Smooth muscle cell (in vitro differentiated cells): Measurements from ENCODE around the gene APBA2. TPM values are rescaled to one million over a fixed set of nuclear protein-coding genes. Genes with fewer than 3 reads are reported as not detected.

Experiments used
- DNase-seq: peaks from one replicate; lab custom pipeline; 2025; ENCODE audit not compliant: unreplicated experiment; lab: John Stamatoyannopoulos, UW
- H2AFZ ChIP-seq: fragments of 200-600 bp; sonication (generic); 2 replicates; pipeline ENCODE4 v1.6.0; 2016; ENCODE audit warnings: antibody characterized with exemption, low read depth, mild to moderate bottlenecking
- H3F3A ChIP-seq: fragments of 200-600 bp; sonication (generic); 2 replicates; pipeline ENCODE4 v1.6.0; 2017; ENCODE audit warnings: antibody characterized with exemption, low read depth
- H3K27ac ChIP-seq: fragments of 200-600 bp; sonication (generic); 2 replicates; pipeline ENCODE4 v1.5.1; 2016; ENCODE audit warnings: low read depth, mild to moderate bottlenecking
- H3K27me3 ChIP-seq: fragments of 200-600 bp; sonication (generic); 2 replicates; pipeline ENCODE4 v1.6.1; 2016; ENCODE audit warnings: low read depth, mild to moderate bottlenecking
- H3K36me3 ChIP-seq: fragments of 200-600 bp; sonication (generic); 2 replicates; pipeline ENCODE4 v1.5.1; 2016; ENCODE audit warnings: low read depth
- H3K4me1 ChIP-seq: fragments of 200-600 bp; sonication (generic); 2 replicates; pipeline ENCODE4 v1.5.1; 2016; ENCODE audit warnings: low read depth
- H3K4me2 ChIP-seq: fragments of 200-600 bp; sonication (generic); 2 replicates; pipeline ENCODE4 v1.6.0; 2016; ENCODE audit warnings: mild to moderate bottlenecking
- H3K4me3 ChIP-seq: fragments of 200-600 bp; sonication (generic); 2 replicates; pipeline ENCODE4 v1.5.1; 2016; ENCODE audit warnings: mild to moderate bottlenecking
- H3K79me2 ChIP-seq: fragments of 200-600 bp; sonication (generic); 2 replicates; pipeline ENCODE4 v1.6.0; 2016; ENCODE audit warnings: low read depth, mild to moderate bottlenecking
- H3K9ac ChIP-seq: fragments of 200-600 bp; sonication (generic); 2 replicates; pipeline ENCODE4 v1.6.0; 2016; ENCODE audit warnings: low read depth
- H3K9me3 ChIP-seq: fragments of 200-600 bp; sonication (generic); replicated peaks from 2 replicates; pipeline ENCODE4 v1.5.1; 2016; ENCODE audit warnings: low read depth
- H4K20me1 ChIP-seq: fragments of 200-600 bp; sonication (generic); 2 replicates; pipeline ENCODE4 v1.6.0; 2016; ENCODE audit warnings: low read depth
- CTCF ChIP-seq: fragments of 200-600 bp; sonication (generic); IDR thresholded peaks from 2 replicates; pipeline ENCODE4 v1.5.1; 2017; ENCODE audit warnings: borderline replicate concordance, mild to moderate bottlenecking, antibody characterized with exemption; ENCODE audit not compliant: insufficient read depth, poor library complexity, severe bottlenecking
- WGBS: methylation state at CpG from one replicate; pipeline ENCODE4 v1.1.7; 2016; ENCODE audit warnings: low lambda C conversion rate; 5-methylcytosine and 5-hydroxymethylcytosine counted together
- polyA plus RNA-seq: library from polyadenylated mRNA; unstranded; fragments of >200 nt; fragmentation: Nextera tagmentation; extraction: Ambion mirVana; gene quantifications from 2 replicates; pipeline ENCODE4 v1.2.1, GENCODE V29; 2016
- total RNA-seq: library from RNA; depleted of rRNA; stranded (reverse); fragments of >200 nt; gene quantifications from 2 replicates; pipeline ENCODE4 v1.2.3, GENCODE V29; 2014

Gene APBA2
- total and polyA plus RNA-seq, 2 experiments from 2014 or later, result 10.2 to 14.9 TPM

DNA sequence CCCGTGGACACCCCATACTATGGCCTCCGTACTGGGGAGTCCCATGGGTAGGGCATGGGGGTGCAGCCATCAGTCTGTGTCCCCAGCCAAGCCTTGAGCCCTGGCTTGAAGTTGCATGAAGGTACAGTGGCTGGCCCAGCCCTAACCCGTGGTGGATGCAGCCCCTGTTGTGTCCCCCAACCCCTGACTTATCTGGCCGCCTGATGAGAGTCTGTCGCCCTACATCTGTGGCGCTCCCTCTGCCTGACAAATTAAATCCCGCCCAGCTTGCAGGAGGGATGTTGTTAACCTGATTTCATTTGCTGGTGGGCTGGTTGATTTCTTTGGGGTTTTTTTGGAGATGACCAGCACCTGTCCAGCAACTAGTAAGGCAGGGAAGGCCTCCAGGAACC lies 186.1 kb downstream of the APBA2 start:
- no peak for DNase-seq
- H4K20me1 ChIP-seq, result no peaks in the 10 kb centered on the region
- no peak overlapping the region for H3K9ac ChIP-seq
- no peaks in the 10 kb centered on the region for H3K4me1 ChIP-seq
- H3K4me3 ChIP-seq, result no peak overlapping the region
- no peaks in the 10 kb centered on the region for H3K9me3 ChIP-seq
- H3K27ac ChIP-seq, result no peak overlapping the region
- no peaks in the 10 kb centered on the region for H3K27me3 ChIP-seq
- H3K4me2 ChIP-seq, result no peak overlapping the region
- H3F3A ChIP-seq, result no peaks in the 10 kb centered on the region
- WGBS, result 95% methylated on average over 7 of the region's 7 CpGs
- no peak for TF ChIP-seq CTCF
- H2AFZ ChIP-seq, result no peak overlapping the region
- H3K36me3 ChIP-seq, result no peaks in the 10 kb centered on the region
- H3K79me2 ChIP-seq, result no peaks in the 10 kb centered on the region

DNA sequence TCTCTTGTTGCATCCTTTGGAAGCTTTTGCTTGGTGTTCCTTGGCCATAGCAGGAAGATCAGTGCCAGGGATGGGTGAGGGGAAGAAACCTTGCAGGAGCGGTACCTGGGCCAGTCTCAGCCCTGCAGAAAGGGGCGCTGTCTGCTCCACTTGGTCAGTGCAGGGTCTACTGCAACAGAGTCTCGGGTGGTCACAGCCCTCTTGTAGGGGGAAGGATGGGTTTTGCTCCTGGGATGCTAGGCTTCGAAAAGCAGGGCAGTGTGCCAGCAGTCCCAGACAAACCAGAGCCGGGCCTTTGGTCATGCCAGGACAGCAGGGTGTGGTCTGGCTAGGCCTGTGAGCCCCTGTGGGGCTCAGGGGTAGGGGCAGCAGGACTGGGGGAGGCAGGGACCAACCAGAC lies 186.7 kb downstream of the APBA2 start:
- WGBS, result 91% methylated on average over 5 of the region's 5 CpGs

GRCh38 chr15:29074045-29074444 lies 188.3 kb downstream of the APBA2 start:
- TF ChIP-seq CTCF, result no peak
- WGBS, result 96% methylated on average over 4 of the region's 4 CpGs

More for the DNA sequence above, 186.7 kb downstream of the APBA2 start:
- H3F3A ChIP-seq, result no peaks in the 10 kb centered on the region
- H3K4me3 ChIP-seq, result no peak overlapping the region
- H3K9me3 ChIP-seq, result no peaks in the 10 kb centered on the region
- H4K20me1 ChIP-seq, result no peaks in the 10 kb centered on the region
- H3K4me1 ChIP-seq, result no peaks in the 10 kb centered on the region
- H3K27me3 ChIP-seq, result no peaks in the 10 kb centered on the region
- no peak overlapping the region for H2AFZ ChIP-seq
- no peak overlapping the region for H3K9ac ChIP-seq
- H3K79me2 ChIP-seq, result no peaks in the 10 kb centered on the region
- no peak overlapping the region for H3K4me2 ChIP-seq
- no peak for TF ChIP-seq CTCF
- no peaks in the 10 kb centered on the region for H3K36me3 ChIP-seq
- no peak for DNase-seq
- no peak overlapping the region for H3K27ac ChIP-seq

DNA sequence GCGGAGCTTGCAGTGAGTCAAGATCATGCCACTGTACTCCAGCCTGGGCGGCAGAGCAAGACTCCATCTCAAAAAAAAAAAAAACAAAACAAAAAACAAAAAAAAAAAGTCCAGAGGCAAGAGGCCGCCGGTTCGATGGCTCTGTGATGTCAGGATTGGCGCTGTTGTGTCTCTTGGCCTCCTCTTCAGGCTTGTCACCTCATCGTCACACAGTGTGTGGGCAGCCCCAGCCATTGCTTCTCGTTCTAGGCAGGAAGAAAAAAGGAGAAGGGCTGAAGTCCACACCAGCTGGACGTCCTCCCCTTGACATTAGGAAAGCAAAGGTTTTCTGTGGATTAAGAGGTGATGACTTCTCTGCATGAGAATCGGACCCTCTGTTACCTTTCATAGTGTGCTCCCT lies 192.8 kb downstream of the APBA2 start:
- no peaks in the 10 kb centered on the region for H3K36me3 ChIP-seq
- H3F3A ChIP-seq, result no peaks in the 10 kb centered on the region
- no peak overlapping the region for H3K4me2 ChIP-seq
- no peak for DNase-seq
- no peak overlapping the region for H3K27ac ChIP-seq
- H3K9ac ChIP-seq, result no peak overlapping the region
- H2AFZ ChIP-seq, result no peak overlapping the region
- no peaks in the 10 kb centered on the region for H3K27me3 ChIP-seq
- TF ChIP-seq CTCF, result no peak
- H4K20me1 ChIP-seq, result no peaks in the 10 kb centered on the region
- no peaks in the 10 kb centered on the region for H3K79me2 ChIP-seq
- H3K4me3 ChIP-seq, result no peak overlapping the region
- WGBS, result 98% methylated on average over 10 of the region's 10 CpGs
- no peaks in the 10 kb centered on the region for H3K4me1 ChIP-seq
- no peaks in the 10 kb centered on the region for H3K9me3 ChIP-seq

More at GRCh38 chr15:29074045-29074444, 188.3 kb downstream of the APBA2 start:
- Histone ChIP-seq H2AFZ (no peak overlapping the region), H3K27me3 (no peaks in the 10 kb centered on the region), H3K9ac (no peak overlapping the region), H3K4me3 (no peak overlapping the region), H4K20me1 (no peaks in the 10 kb centered on the region), H3K4me2 (no peak overlapping the region), H3K27ac (no peak overlapping the region), H3K9me3 (no peaks in the 10 kb centered on the region), H3K4me1 (no peaks in the 10 kb centered on the region), H3F3A (no peaks in the 10 kb centered on the region), H3K36me3 (no peaks in the 10 kb centered on the region), H3K79me2 (no peaks in the 10 kb centered on the region)
- DNase-seq, result no peak
